ENCODE data around the gene SORCS2.

SORCS2 gene

DNA sequence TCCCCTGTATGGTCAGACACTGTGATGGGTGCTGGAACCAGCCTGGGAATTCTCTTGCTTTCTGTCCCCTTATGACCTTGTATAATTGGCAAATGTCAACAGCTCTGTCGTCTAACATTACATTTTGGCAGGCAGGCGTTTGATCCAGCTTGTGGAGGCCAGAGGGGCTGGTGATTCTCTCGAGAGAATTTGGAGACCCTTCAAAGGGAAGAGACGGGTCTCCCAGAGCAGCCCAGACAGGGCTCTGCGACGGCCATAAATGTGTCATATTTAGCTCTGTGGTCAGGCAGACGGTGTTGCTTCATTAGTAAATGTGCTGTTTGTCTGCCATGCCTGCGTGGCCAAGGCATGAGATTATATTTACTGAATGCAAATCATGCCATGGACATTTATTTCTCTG is 68.7 kb downstream of the SORCS2 start:
- Histone ChIP-seq H3K79me2 (ENCODE audit: low read length) (no peaks in the 10 kb centered on the region), H3K27me3 (ENCODE audit: low read depth, low read length) (peaks cover 30% of the 10 kb centered on the region), H3K4me1 (ENCODE audit: low read length) (no peaks in the 10 kb centered on the region), H3K27ac (ENCODE audit: low read length) (no peak overlapping the region), H3K9me3 (ENCODE audit: insufficient read depth, low read length) (no peaks in the 10 kb centered on the region), H4K20me1 (ENCODE audit: insufficient read depth, low read length) (no peaks in the 10 kb centered on the region), H2AFZ (ENCODE audit: low read depth, low read length) (no peak overlapping the region), H3K9ac (ENCODE audit: low read length) (no peak overlapping the region), H3K36me3 (replicated peaks; ENCODE audit: low read depth, low read length) (no peaks in the 10 kb centered on the region), H3K4me3 (ENCODE audit: low read length) (no peak overlapping the region), H3K4me2 (ENCODE audit: low read length) (no peak overlapping the region)
- TF ChIP-seq EZH2phosphoT487 (IDR thresholded peaks at IDR 0.05; ENCODE audit: low read depth): no peak
- no peak for TF ChIP-seq CTCF (IDR thresholded peaks at IDR 0.05; ENCODE audit: low read depth, low read length)

DNA sequence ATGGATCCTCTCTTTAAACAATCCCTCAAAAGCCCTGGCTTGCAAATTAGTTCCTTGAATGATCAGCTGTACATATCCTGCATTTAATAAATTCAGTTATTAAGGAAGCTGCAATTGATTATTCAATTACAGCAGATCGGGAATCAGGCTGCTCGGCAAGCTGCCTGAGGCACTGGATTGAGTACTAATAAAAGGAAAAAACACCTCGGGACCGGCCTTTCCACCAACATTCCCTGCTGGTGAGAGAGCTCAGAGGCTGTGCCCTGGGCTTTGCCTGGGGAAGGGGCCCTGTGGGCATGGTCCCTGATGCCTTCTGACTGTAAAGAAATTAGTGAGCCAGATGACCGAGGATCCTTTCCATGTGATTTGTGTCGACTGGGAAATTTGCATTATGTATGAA is 69.2 kb downstream of the SORCS2 start:
- peaks cover 31% of the 10 kb centered on the region for H3K27me3 ChIP-seq (ENCODE audit: low read depth, low read length)
- TF ChIP-seq CTCF (IDR thresholded peaks at IDR 0.05; ENCODE audit: low read depth, low read length) (no peak), EZH2phosphoT487 (IDR thresholded peaks at IDR 0.05; ENCODE audit: low read depth) (no peak)
- H4K20me1 ChIP-seq (ENCODE audit: insufficient read depth, low read length): no peaks in the 10 kb centered on the region
- H3K9ac ChIP-seq (ENCODE audit: low read length): no peak overlapping the region
- no peaks in the 10 kb centered on the region for H3K79me2 ChIP-seq (ENCODE audit: low read length)
- no peaks in the 10 kb centered on the region for H3K36me3 ChIP-seq (replicated peaks; ENCODE audit: low read depth, low read length)
- H3K4me3 ChIP-seq (ENCODE audit: low read length): no peak overlapping the region
- no peaks in the 10 kb centered on the region for H3K4me1 ChIP-seq (ENCODE audit: low read length)
- H3K27ac ChIP-seq (ENCODE audit: low read length): no peak overlapping the region
- no peak overlapping the region for H3K4me2 ChIP-seq (ENCODE audit: low read length)
- H2AFZ ChIP-seq (ENCODE audit: low read depth, low read length): no peak overlapping the region
- H3K9me3 ChIP-seq (ENCODE audit: insufficient read depth, low read length): no peaks in the 10 kb centered on the region

DNA sequence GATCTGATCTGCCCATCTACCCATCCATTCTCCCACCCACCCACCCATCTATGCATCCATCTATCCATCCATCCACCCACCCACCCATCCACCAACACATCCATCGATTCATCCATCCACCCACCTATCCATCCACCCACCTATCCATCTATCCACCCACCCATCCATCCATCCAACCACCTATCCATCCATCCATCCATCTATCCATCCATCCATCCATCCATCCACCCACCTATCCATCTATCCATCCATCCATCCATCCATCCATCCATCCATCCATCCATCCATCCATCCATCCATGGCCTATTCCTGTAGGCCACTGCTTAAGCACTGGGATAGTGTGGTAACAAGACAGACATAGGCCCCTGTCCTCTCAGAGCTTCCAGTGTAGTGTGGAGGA is 69.8 kb downstream of the SORCS2 start:
- no peak for TF ChIP-seq EZH2phosphoT487 (IDR thresholded peaks at IDR 0.05; ENCODE audit: low read depth)
- no peak for TF ChIP-seq CTCF (IDR thresholded peaks at IDR 0.05; ENCODE audit: low read depth, low read length)
- Histone ChIP-seq H3K79me2 (ENCODE audit: low read length) (no peaks in the 10 kb centered on the region), H3K36me3 (replicated peaks; ENCODE audit: low read depth, low read length) (no peaks in the 10 kb centered on the region), H3K4me3 (ENCODE audit: low read length) (no peak overlapping the region), H3K4me2 (ENCODE audit: low read length) (no peak overlapping the region), H3K4me1 (ENCODE audit: low read length) (no peaks in the 10 kb centered on the region), H3K27ac (ENCODE audit: low read length) (no peak overlapping the region), H4K20me1 (ENCODE audit: insufficient read depth, low read length) (no peaks in the 10 kb centered on the region), H3K9ac (ENCODE audit: low read length) (no peak overlapping the region), H3K9me3 (ENCODE audit: insufficient read depth, low read length) (no peaks in the 10 kb centered on the region), H2AFZ (ENCODE audit: low read depth, low read length) (no peak overlapping the region), H3K27me3 (ENCODE audit: low read depth, low read length) (peaks cover 31% of the 10 kb centered on the region)

GRCh38 chr4:7263166-7263565 is 70.8 kb downstream of the SORCS2 start:
- H3K4me1 ChIP-seq (ENCODE audit: low read length): no peaks in the 10 kb centered on the region
- no peak overlapping the region for H3K27ac ChIP-seq (ENCODE audit: low read length)
- TF ChIP-seq EZH2phosphoT487 (IDR thresholded peaks at IDR 0.05; ENCODE audit: low read depth): no peak
- TF ChIP-seq CTCF (IDR thresholded peaks at IDR 0.05; ENCODE audit: low read depth, low read length): no peak
- no peak overlapping the region for H3K9ac ChIP-seq (ENCODE audit: low read length)
- no peaks in the 10 kb centered on the region for H3K36me3 ChIP-seq (replicated peaks; ENCODE audit: low read depth, low read length)
- H3K27me3 ChIP-seq (ENCODE audit: low read depth, low read length): peaks cover 31% of the 10 kb centered on the region
- H3K4me3 ChIP-seq (ENCODE audit: low read length): no peak overlapping the region
- no peaks in the 10 kb centered on the region for H4K20me1 ChIP-seq (ENCODE audit: insufficient read depth, low read length)
- H3K9me3 ChIP-seq (ENCODE audit: insufficient read depth, low read length): no peaks in the 10 kb centered on the region
- H3K4me2 ChIP-seq (ENCODE audit: low read length): no peak overlapping the region
- H2AFZ ChIP-seq (ENCODE audit: low read depth, low read length): no peak overlapping the region
- H3K79me2 ChIP-seq (ENCODE audit: low read length): no peaks in the 10 kb centered on the region
